Ureter (tissue), 1 donor: Measurements from ENCODE around the gene KLLN. TPM values are rescaled to one million over a fixed set of nuclear protein-coding genes. Genes with fewer than 3 reads are reported as not detected.
"Not testable (repeated sequence)": the region's sequence is repeated elsewhere in the genome, so short reads cannot be mapped to it uniquely, and the experiment has no call there.

ENCODE experiments used
- DNase-seq: peaks from one replicate; pipeline ENCODE4 v3.0.0-alpha.2; 2020; ENCODE audit warnings: low spot score
- total RNA-seq: library from RNA; stranded (reverse); gene quantifications from one replicate; pipeline ENCODE4 v1.2.4, GENCODE V29; 2023
- donor health status: DM: yes; HTN: yes; CAD: no.

Gene KLLN
- total RNA-seq, 1 donor from 2014 or later, result 2.1 TPM

GRCh38 chr10:87842776-87843497 lies 20.4 kb downstream of the KLLN start:
- DNase-seq, result no peak

- DNase-seq, result no peak
Measured at GRCh38 chr10:87842220-87842641, 21.1 kb downstream of the KLLN start.

- DNase-seq, result no peak
Measured at GRCh38 chr10:87841186-87841585, 22.1 kb downstream of the KLLN start.

GRCh38 chr10:87838650-87839049 lies 24.7 kb downstream of the KLLN start:
- DNase-seq, result no peak

- DNase-seq, result no peak
Measured at GRCh38 chr10:87837445-87837844, 25.9 kb downstream of the KLLN start.

- no peak for DNase-seq
Measured at GRCh38 chr10:87836098-87836497, 27.2 kb downstream of the KLLN start.

- DNase-seq, result no peak
Measured at GRCh38 chr10:87829986-87830729, 33.2 kb downstream of the KLLN start.

GRCh38 chr10:87829051-87829450 lies 34.3 kb downstream of the KLLN start:
- not testable (repeated sequence) for DNase-seq

GRCh38 chr10:87827681-87828080 lies 35.7 kb downstream of the KLLN start:
- no peak for DNase-seq

GRCh38 chr10:87826653-87827052 lies 36.7 kb downstream of the KLLN start:
- no peak for DNase-seq

GRCh38 chr10:87819289-87819585 lies 44.1 kb downstream of the KLLN start:
- DNase-seq, result no peak

GRCh38 chr10:87818505-87819288 lies 44.6 kb downstream of the KLLN start:
- peak; percentile 45 for DNase-seq

GRCh38 chr10:87817609-87818504 lies 45.5 kb downstream of the KLLN start, which contains the start of gene ATAD1:
TSS of gene ATAD1 (minus strand) at chr10:87818226. CDS start at chr10:87814599, 3,627 bp downstream.
- DNase-seq, result peak; percentile 89

GRCh38 chr10:87816898-87817608 lies 46.3 kb downstream of the KLLN start:
- no peak for DNase-seq

- DNase-seq, result no peak
Measured at GRCh38 chr10:87816163-87816897, 47.0 kb downstream of the KLLN start.

Other genes with a start within 250 kb of the KLLN start
- 11.7 TPM for gene PAPSS2, start 203.7 kb downstream of the KLLN start, total RNA-seq
- 69.8 TPM for gene ATAD1, start 45.3 kb downstream of the KLLN start, total RNA-seq
- gene PTEN, start 92 bp upstream of the KLLN start, total RNA-seq, result 159 TPM